Stimulated activated CD4-positive, alpha-beta T cell treated with anti-CD3 and anti-CD28 coated beads, Interleukin-1b, Interleukin-23, amount 100 ng/mL, for 24 hours (primary cell): ENCODE data around the gene ARL10.
"Not testable (repeated sequence)": the region's sequence is repeated elsewhere in the genome, so short reads cannot be mapped to it uniquely, and the experiment has no call there.

Experiments used
- DNase-seq, 4 experiments: peaks; one replicate each; pipeline ENCODE4 v3.0.0-alpha.2; 2020; ENCODE audit warnings: low read depth in 4 of 4, low spot score in 1 of 4

Gene ARL10

DNA sequence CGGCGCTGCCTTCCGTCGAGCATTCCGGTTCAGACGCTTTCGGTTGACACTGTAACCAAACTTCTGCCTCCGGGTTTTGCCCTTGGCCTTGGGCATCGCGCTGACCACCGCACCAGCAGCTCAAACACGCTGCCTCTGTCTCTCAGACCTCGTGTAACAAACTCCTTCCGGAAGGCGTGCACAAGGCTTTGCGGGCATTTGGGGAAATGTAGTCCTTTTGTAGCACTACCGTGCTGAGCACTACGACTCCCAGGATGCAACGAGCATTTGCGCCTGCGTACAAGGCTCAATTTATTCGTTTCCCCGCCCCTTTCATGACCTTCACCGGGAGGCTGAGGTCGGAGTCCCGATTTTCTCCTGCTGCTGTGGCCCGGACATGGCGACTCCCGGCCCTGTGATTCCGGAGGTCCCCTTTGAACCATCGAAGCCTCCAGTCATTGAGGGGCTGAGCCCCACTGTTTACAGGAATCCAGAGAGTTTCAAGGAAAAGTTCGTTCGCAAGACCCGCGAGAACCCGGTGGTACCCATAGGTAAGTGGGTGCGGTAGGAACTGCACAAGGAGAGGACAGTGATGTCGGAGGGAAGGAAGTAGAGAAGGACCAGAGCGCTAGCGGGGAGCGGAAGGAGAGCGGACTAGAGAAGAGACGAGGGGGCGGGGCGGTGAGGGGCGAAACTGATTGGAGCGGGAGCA lies 23.3 kb downstream of the ARL10 start, which contains the start of the genes HIGD2A and NOP16:
HIGD2A (plus strand) TSS at position 308 of the 691 bp plus-strand sequence; CDS start at position 377, 69 bp downstream.
NOP16 (minus strand) TSS at position 155 of the 691 bp plus-strand sequence; CDS start at position 96, 59 bp downstream.
- DNase-seq = peak; percentile 98 to 100 (median 99)

DNA sequence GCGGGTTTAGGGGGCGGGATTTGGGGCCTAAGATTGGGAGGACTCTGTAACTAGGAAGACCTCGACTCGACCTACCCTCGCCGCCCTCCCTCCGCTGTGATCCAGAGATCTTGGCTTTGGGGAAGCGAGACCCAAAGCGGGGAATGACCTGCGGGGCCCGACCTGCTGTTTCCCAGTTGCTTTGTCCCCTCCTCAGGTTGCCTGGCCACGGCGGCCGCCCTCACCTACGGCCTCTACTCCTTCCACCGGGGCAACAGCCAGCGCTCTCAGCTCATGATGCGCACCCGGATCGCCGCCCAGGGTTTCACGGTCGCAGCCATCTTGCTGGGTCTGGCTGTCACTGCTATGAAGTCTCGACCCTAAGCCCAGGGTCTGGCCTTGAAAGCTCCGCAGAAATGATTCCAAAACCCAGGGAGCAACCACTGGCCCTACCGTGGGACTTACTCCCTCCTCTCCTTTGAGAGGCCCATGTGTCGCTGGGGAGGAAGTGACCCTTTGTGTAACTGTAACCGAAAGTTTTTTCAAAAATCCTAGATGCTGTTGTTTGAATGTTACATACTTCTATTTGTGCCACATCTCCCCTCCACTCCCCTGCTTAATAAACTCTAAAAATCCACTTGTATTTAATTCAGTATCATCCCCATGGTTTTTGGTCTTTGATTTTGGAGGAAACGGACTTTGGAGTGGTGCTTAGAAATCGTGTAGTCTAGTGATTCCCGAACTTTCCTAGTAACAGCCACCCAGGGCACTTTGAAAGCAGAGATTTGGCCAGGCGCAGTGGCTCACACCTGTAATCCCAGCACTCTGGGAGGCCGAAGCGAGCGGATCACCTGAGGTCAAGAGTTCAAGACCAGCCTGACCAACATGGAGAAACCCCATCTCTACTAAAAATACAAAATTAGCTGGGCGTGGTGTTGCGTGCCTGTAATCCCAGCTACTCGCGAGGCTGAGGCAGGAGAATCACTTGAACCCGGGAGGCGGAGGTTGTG lies 24.1 kb downstream of the ARL10 start:
- no peak for DNase-seq

DNA sequence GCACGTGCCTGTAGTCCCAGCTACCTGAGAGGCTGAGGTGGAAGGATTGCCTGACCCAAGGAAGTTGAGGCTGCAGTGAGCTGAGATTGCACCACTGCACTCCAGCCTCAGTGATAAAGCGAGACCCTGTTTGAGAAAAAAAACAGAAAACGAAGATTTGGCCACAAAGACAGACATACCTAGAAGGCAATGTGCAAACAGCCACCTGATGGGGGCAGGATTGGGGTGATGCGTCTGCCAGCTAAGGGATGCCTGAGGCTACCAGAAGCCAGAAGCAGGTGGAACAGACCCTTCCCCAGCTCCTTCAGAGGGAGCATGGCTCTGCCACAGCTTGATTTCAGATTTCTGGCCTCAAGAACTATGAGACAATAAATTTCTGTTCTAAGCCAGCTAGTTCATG lies 26.2 kb downstream of the ARL10 start:
- DNase-seq = no peak

DNA sequence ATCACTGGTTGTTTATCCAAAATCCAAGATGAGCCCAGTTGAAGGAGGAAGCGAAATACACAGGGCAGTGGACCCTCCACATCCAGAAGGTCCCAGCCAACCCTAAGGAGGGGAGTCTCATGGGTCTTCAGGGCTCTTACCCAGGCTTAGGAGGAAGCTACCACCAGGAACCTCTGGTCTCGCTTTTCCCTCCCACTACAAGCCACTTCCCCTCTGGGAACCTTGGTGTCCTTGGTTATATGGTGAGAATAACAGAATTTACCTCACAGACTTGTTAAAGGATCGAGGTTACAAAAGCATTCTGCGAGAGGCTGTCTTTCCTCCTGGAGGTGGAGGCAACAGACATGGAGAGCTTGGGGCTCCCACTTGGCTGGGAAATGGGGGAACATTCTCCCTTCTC lies 26.7 kb downstream of the ARL10 start:
- no peak for DNase-seq

DNA sequence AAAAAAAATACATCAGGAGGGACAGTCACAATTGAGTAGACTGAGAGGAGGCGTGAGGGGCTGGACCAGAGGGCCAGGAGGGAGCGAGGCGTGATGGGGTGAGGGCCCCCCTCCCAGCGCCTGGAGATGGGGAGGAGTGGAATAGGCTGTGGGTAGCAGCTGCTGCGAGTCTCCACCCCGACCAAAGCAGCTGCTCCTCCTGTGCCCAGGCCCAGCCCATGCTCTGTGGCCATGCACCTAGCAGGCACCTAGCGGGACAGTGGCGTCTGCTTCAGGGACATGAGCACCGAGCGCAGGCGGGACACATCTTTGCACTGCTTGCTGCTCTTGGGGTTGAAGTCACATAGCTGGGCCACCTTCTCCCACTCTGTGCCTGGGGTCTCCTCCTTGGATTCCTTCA lies 27.2 kb downstream of the ARL10 start:
- DNase-seq = no peak

DNA sequence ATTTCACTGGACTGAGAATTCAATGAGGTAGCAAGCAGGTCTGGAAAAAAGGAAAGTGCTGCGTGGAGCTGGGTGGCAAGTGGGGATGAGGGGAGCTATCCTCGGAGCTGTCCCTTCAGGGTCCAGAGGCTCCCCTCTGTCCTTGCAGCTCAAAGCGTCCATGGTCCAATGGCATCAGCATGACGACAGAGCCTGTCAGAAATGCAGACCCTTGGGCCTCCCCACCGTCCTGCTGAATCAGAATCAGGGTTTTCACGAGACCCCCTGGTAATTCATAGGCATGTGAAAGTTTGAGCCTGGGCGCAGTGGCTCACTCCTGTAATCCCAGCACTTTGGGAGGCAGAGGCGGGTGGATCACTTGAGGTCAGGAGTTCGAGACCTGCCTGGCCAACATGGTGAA lies 28.8 kb downstream of the ARL10 start:
- no peak for DNase-seq

DNA sequence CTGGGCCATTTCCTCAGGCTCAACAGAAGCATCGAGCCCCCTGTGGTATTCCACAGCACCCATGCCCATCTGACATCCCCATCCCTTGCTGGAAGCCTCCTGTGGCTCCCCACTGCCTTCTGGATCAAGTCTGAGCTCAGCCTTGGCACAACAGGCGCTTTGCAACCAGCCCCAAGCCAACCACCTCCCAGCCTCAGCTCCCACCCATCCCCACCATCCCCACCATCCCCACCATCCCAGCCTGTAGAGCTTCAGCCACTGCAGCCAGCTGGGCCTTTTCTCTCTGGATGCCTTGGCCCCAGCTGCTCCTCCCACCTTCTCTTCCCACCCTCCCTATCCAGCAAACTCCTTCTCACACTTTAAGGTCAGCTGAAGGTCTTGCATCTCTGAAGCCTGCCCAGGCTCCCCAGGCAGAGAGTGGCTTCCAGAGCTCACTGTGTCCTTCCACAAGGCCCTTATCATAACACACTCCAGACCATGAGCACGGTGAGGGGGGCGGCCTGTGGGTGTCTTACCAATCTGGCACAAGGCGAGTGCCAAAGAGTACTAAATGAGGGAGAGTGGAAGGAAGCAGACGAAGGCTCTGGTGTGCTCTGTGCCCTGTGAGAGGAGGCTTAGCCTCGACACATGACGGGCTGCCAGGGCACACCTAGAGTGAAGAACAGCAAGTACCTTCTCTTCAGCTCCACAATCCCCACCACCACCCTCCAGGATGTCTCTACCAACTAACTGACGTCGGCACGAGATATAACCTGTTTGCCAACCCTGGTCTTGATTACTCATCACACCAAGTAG lies 29.8 kb downstream of the ARL10 start:
- DNase-seq = no peak

DNA sequence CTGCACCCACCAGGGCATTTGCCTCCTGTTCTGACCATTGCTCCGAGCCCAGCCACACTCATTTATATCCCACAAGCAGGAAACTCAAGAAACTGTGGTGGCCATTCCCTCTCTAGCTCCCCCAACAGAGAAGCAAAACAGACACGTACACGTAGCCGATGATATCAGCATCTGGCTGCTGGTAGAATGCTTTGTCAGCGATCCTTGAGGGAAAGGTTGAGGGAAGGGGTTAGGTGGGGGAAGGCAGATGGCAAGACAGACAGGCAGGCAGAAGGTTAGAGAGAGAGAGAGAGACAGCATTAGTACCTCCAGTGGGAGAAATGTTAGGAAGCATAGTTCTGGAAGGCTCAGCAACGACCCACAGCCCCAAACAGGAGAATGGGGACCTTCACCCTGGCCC lies 31.0 kb downstream of the ARL10 start:
- DNase-seq = no peak

DNA sequence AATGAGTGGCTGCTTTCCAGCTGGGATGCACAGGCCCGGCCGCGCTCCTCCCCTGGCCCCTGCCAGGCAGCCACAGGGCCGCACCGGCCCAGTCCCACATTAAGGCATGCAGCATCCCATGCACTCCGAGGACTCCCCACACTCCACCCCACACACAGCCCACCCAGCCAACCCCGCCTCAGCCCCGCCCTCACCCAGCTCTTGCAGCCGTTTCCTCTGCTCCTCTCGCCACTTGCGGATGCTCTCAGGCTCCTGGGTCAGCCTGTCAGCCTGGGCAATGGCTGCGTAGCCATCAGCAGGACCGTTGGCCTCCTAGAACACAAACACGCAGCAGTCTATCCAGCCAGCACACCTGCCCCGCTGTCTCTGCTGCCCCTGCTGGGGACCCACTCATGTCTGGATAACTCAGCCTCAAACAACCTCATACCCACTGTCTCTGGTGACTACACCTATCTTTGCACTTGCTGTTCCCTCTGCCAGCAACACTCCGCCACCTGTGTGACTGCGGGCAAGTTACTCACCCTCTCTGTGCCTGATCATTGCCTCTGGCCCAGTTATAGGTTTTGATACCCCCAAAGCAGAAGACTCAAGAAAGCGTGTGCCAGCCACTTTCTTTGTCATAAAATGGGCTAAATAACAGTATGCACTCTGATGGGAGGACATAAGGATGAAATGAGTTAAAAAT lies 32.6 kb downstream of the ARL10 start:
- DNase-seq = no peak

DNA sequence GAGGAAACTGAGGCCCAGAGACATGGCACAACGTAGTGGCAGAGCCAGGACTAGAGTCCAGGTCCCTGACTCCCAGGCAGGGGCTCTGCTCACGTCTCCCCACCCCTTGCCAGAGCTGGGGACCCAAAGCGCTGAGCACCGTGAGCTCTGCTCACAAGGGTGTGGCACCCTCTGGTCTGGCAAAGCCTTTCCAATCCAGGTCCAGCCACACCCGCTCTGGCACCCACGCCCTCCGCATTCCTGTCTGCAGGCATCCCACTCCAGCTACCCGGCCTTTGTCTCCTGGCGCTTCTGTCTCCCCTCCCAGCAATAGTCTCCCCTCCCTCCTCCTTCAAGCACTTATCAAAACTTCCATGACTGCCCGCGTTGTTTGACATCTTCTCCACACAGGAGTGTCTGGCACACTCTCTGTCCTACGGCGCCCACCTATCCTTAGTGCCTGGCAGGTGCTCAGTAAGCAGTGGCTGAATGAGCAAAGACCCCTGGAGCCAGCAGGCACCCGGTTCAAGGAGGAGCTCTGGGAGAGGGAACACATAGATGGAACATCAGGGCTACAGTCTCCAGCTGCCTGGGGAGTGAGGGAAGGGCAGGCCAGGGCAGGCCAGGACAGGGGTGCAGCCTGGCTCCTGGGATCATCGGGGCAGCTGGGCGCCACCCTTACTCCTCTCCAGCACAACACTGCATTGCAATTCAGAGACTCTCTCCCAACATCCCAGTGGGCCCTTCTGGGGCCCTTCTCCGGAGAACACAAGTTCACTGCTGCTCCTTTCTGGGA lies 35.3 kb downstream of the ARL10 start:
- no peak for DNase-seq

DNA sequence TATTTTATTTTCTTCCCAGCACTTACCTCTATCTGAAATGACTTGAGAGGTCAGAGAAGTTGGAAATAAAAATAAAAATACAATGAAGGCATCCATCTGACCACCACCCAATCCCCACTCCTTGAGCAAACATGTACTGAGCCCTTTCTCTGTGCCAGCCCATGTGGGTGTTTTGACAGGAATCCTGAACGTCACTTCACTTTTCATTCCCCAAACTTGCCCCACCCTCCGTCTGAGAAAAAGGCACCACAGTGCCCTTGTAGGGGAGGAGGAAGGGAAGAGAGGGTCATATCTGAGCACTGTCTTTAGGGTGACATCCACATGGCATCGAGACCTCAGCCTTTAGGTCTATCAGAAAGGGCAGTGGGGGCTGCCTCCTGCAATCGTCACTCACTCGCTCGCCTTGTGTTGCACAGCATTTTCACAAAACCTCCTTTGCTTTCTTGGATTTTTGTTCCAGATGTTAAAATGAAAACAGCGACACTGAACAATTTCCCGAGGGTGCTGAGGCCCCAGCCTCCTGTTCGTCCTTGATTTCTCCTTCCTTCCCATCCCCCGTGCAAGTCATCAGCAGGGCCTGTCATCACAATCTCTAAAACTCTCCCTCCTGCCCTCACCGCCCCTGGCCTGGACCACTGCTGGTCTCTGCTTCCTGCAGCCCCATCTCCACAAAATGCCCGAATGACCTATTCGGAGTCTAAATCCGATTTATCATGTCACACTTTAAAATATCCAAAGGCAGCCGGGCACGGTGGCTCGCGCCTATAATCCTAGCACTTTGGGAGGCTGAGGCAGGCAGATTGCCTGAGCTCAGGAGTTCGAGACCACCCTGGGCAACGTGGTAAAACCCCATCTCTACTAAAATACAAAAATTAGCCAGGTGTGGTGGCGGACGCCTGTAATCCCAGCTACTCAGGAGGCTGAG lies 36.3 kb downstream of the ARL10 start:
- DNase-seq = no peak

DNA sequence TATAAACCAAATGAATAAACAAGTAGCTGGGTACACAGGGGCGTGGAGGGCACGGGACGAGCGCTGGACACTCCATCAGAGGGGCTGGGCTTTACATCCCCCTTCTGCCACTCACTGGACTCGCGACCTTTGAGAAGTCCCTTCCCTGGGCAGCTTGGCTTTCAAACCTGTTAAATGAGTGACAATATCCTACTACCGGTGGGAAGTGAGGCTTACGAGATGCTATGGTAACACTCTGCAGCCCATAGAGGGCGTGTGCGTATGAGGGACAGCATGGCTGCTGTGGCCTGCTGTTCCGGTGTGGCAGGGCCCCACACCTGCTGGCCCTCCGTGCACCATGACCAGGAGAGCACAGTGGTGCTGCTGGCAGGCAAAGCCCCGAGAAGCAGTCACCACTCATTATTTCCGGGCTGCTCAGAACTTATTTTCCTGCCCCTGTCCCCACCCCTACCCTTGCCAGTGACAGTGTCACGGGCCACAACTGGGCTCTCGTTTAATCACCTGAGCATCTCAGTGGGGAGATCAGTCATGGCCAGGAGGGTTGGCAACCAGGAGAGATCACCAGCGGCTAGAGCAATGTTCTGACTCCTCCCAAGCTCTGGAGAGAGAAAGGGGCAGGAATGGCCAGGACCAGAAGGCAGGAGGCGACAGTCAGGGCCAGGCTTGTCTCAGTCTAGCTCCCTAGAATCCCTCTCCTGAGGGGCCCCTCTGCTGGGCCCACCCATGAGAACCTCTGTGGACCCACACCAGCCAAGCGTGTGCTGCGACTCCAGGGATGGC lies 40.6 kb downstream of the ARL10 start:
- no peak for DNase-seq

DNA sequence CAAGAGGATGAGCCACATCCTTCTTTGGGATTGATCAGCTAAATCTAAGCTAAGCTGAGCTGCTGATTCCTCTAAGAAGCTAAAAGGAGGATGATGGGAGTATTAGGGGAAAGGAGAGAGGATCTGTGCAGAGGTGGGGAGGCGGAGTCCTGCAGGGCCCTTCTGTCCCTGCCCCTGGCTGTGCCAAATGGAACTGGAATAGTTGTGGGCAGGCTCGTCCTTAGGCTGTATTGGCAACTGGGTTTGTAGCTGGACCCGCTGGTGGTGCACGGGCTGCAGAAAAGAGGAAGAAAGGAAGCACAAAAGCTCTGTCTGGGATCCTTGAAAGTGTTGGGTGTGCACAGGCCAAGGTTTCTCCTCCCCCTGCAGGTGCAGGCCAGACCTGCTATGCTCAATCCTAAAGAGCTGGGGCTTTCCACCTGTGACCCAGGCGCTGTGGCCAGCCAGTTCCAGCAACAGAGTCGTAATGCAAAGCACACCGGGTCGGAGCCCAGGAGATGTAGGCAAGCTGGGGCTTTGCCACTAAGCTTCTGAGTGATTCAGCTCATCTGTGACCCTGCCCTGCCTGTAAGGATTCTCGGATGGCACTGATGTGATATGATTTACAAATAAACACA lies 41.3 kb downstream of the ARL10 start:
- no peak for DNase-seq

DNA sequence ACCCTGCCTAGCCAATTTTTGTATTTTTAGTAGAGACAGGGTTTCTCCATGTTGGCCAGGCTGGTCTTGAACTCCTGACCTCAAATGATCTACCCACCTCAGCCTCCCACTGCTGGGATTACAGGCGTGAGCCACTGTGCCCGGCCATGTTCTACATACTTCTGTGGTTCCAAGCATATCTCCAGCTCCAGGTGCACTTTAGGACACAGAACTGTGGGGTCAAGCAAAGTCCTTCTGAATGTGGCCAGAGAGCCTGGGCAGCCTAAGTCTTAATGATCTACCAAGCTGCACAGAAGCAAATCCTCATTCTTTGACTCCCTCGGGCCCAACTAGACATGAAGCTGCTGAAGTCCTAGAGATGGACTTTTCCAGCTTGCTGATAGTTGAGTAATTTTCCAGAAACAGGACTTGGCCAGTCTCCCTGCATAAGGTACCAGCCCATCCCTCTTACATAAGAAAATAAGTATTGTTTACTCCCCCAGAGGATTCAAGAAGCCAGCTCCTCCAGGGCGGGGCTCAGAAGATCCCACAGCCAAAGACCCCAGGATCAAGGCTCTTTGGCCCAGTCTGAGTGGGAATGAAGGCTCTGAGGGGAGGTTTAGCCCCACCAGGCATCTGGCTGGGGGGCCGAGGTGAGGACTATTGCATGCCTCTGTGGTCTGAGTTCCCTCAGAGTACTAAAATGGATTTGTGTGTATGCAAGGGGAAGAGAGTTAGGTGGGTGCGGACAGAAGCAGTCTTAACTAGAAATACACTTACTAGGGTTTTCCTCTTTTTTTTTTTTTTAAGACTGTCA lies 42.4 kb downstream of the ARL10 start:
- no peak for DNase-seq

DNA sequence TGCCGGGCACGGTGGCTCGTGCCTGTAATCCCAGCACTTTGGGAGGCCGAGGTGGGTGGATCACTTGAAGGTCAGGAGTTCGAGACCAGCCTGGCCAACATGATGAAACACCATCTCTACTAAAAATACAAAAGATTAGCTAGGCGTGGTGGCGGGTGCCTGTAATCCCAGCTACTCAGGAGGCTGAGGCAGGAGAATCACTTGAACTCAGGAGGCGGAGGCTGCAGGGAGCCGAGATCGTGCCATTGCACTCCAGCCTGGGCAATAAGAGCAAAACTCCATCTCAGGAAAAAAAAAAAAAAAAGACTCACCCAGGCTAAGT lies 42.9 kb downstream of the ARL10 start:
- not testable (repeated sequence) for DNase-seq

DNA sequence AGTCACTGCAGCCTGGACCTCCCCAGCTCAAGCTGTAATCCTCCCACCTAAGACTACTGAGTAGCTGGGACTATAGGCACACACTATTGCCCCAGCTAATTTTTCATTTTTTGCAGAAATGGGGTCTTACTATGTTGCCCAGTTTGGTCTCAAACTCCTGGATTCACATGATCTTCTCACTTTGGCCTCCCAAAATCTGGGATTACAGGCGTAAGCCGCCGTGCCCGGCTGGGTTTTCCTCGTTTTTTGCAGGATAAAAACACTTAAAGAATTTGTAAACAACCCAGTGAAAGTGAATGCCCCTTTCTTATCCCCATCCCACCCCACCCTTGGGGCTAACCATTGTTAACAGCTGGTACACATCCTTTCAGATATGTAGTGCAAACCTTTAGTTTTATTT lies 43.3 kb downstream of the ARL10 start:
- DNase-seq = no peak

DNA sequence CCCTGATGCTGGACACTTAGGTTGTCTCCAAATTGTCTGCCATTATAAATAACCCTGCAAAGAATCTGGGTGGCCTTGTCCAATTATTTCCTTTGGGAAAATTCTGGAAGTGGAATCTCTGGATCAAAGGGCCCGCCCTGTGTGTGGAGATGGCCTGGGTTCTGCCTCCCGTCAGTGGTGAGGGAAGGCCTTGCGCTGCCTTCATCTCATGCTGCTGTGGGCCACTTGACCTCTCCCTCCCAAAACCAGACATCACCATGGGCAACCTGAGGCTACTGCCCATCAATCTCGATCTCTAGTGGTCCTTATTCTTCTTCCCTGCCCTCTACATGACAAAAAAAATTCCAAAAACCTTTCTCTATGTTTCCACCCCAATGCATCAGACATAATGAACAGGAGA lies 44.5 kb downstream of the ARL10 start:
- no peak for DNase-seq
